Left lung (tissue), 10 donors: Measurements from ENCODE around the gene PDCL2. TPM values are rescaled to one million over a fixed set of nuclear protein-coding genes. Genes with fewer than 3 reads are reported as not detected.

Experiments used
- ATAC-seq: fragments of 200-7000 bp; cut with Tn5 transposase; one replicate; pipeline ENCODE4 v1.9.1; 2020; ENCODE audit warnings: moderate library complexity
- DNase-seq, 4 donors: peaks; one replicate each; pipeline ENCODE4 v3.0.0-alpha.2; 2013 to 2020
- H3K27ac ChIP-seq, 2 donors: fragments of 200-600 bp; sonication (generic) in 1 of 2; one replicate each; pipeline versions ENCODE4 v1.5.0 to v1.8.0; 2020 to 2021
- H3K27me3 ChIP-seq, 2 donors: fragments of 200-600 bp; sonication (generic) in 1 of 2; one replicate each; pipeline versions ENCODE4 v1.5.0 to v1.8.0; 2020 to 2021
- H3K36me3 ChIP-seq, 2 donors: fragments of 200-600 bp; sonication (generic) in 1 of 2; one replicate each; pipeline versions ENCODE4 v1.5.0 to v1.8.0; 2020 to 2021
- H3K4me1 ChIP-seq, 2 donors: fragments of 200-600 bp; one replicate each; pipeline ENCODE4 v1.8.0; 2021
- H3K4me3 ChIP-seq, 2 donors: fragments of 200-600 bp; sonication (generic) in 1 of 2; one replicate each; pipeline versions ENCODE4 v1.5.0 to v1.8.0; 2020 to 2021; ENCODE audit warnings: mild to moderate bottlenecking in 1 of 2
- H3K9me3 ChIP-seq, 2 donors: fragments of 200-600 bp; sonication (generic) in 1 of 2; one replicate each; pipeline versions ENCODE4 v1.5.0 to v1.8.0; 2020 to 2021
- intact Hi-C, 2 donors: fragments of 100-400 bp; cut with DNase I; formaldehyde crosslinking; loops; one replicate each; pipeline versions ENCODE4 v1.11.2 to v1.14.2; 2022
- polyA plus RNA-seq, 6 donors: library from polyadenylated mRNA; unstranded; fragments of 120-200 nt; gene quantifications; one replicate each; pipeline ENCODE4 v1.2.1, GENCODE V29; 2013; ENCODE audit not compliant: insufficient read length in 6 of 6
- total RNA-seq, 2 donors: library from RNA; stranded (reverse); fragmentation: NEBNext Ultra II Directional; extraction: Animal tissue kit (Norgen Biotek cat#: 25700); gene quantifications; one replicate each; pipeline ENCODE4 v1.2.1, GENCODE V29; 2021
- TF ChIP-seq, protein P1 (sequence below), 2 donors: fragments of 200-600 bp; sonication (generic) in 1 of 2; IDR thresholded peaks; one replicate each; pipeline versions ENCODE4 v1.5.0 to v1.8.0; 2021; ENCODE audit warnings: antibody characterized with exemption in 2 of 2
- donor health status: DM: no; HTN: yes; CAD: no.
- donor health status: DM: no; HTN: no; CAD: no.

PDCL2 gene
- total and polyA plus RNA-seq, 8 donors = 0.53 TPM; not detected in 7

DNA sequence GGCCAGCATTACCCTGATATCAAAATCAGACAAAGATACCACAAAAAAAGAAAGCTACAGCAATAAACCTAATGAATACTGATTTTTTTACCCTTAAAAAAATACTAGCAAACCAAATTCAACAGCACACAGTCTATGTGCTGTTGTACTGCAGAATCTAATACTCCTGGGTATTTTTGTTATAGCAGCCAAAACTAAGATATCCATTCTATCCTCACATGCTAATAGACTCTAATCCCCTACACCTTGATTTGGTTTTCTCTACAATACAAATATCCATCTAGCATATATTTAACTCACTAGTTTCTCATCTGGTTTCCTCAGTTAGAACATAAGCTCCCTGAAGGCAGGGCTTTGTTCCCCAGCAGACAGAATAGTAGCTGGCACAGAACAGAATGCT lies 57.7 kb downstream of the PDCL2 start:
- TF ChIP-seq, protein P1, sequence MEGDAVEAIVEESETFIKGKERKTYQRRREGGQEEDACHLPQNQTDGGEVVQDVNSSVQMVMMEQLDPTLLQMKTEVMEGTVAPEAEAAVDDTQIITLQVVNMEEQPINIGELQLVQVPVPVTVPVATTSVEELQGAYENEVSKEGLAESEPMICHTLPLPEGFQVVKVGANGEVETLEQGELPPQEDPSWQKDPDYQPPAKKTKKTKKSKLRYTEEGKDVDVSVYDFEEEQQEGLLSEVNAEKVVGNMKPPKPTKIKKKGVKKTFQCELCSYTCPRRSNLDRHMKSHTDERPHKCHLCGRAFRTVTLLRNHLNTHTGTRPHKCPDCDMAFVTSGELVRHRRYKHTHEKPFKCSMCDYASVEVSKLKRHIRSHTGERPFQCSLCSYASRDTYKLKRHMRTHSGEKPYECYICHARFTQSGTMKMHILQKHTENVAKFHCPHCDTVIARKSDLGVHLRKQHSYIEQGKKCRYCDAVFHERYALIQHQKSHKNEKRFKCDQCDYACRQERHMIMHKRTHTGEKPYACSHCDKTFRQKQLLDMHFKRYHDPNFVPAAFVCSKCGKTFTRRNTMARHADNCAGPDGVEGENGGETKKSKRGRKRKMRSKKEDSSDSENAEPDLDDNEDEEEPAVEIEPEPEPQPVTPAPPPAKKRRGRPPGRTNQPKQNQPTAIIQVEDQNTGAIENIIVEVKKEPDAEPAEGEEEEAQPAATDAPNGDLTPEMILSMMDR (IDR thresholded peaks at IDR 0.05) = no peak
- no peak for DNase-seq
- intact Hi-C loops = no loop called here
- ATAC-seq = no peak
- peaks cover 0 to 8% of the 10 kb centered on the region in 2 donors for H3K9me3 ChIP-seq
- H3K36me3 ChIP-seq = peaks cover 0 to 4% of the 10 kb centered on the region in 2 donors
- no peaks in the 10 kb centered on the region for H3K4me1 ChIP-seq
- H3K4me3 ChIP-seq = no peak overlapping the region
- H3K27ac ChIP-seq = no peak overlapping the region
- H3K27me3 ChIP-seq = no peaks in the 10 kb centered on the region

DNA sequence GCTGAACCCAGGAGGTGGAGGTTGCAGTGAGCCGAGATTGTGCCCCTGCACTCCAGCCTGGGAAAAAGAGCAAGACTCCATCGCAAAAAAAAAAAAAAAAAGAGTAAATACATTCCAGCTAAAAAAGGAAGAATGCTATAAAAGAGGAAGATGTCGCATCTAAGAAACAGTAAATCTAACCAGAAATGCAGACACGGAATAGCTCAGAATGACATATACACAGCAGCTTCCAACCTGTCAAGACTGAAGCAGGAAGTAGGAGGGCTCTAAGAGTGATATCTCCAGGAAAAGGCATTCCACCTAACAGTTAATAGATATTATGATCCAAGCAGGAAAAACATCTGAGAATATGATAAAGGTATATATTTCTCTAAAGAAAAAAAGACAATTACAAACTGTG lies 61.4 kb downstream of the PDCL2 start:
- Histone ChIP-seq H3K27ac (no peak overlapping the region), H3K9me3 (peaks cover 0 to 8% of the 10 kb centered on the region in 2 donors), H3K27me3 (no peaks in the 10 kb centered on the region), H3K4me1 (no peaks in the 10 kb centered on the region), H3K36me3 (peaks cover 0 to 4% of the 10 kb centered on the region in 2 donors), H3K4me3 (no peak overlapping the region)
- no peak for ATAC-seq
- DNase-seq = no peak
- TF ChIP-seq, protein P1 (IDR thresholded peaks at IDR 0.05) = no peak
- intact Hi-C loops = no loop called here

DNA sequence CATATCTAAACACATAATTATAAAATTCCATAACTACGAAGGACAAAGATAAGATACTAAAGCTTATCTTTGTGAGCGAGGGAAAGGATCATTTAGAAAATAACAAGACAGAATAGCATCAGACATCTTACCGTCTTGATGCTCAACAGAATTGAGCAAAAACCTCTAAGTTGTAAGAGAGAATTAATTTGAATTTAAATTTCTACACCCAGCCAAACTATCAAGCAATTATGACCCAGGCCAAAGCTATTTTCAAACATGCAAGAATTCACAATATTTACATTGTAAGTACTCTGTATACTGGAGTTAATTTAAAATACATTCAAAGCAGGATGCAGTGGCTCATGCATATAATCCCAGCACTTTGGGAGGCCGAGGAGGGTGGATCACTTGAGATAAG lies 61.9 kb downstream of the PDCL2 start:
- intact Hi-C loops = no loop called here
- ATAC-seq = no peak

DNA sequence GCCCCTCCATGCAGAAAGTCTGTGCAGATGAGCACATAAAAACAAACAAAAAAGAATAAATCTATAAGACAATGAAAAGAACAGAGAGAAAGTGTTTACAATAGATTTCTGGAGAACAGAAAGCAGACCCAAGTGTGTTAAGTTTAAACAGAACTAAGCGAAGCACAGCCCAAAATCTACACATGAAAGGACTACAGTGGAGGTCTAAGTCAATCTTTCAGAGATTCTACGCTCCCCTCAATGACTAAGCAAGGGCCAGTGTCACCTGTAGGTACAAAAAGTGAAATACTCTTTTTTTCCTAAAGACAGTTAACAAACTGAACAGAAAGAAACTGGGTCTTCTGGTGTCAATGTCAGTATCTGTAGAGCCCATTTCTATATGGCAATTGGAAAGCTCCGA lies 63.6 kb downstream of the PDCL2 start:
- Histone ChIP-seq H3K4me3 (no peak overlapping the region), H3K4me1 (no peaks in the 10 kb centered on the region), H3K27ac (no peak overlapping the region), H3K36me3 (peaks cover 0 to under 1% of the 10 kb centered on the region in 2 donors), H3K27me3 (no peaks in the 10 kb centered on the region), H3K9me3 (peaks cover 0 to 6% of the 10 kb centered on the region in 2 donors)
- TF ChIP-seq, protein P1 (IDR thresholded peaks at IDR 0.05) = no peak
- intact Hi-C loops = no loop called here
- DNase-seq (no peak), ATAC-seq (no peak)

More for the DNA sequence above, 61.9 kb downstream of the PDCL2 start:
- H3K4me3 ChIP-seq = no peak overlapping the region
- H3K27me3 ChIP-seq = no peaks in the 10 kb centered on the region
- peaks cover 0 to 8% of the 10 kb centered on the region in 2 donors for H3K9me3 ChIP-seq
- no peak overlapping the region for H3K27ac ChIP-seq
- no peaks in the 10 kb centered on the region for H3K4me1 ChIP-seq
- no peak for DNase-seq
- peaks cover 0 to 4% of the 10 kb centered on the region in 2 donors for H3K36me3 ChIP-seq
- TF ChIP-seq, protein P1 (IDR thresholded peaks at IDR 0.05) = no peak

DNA sequence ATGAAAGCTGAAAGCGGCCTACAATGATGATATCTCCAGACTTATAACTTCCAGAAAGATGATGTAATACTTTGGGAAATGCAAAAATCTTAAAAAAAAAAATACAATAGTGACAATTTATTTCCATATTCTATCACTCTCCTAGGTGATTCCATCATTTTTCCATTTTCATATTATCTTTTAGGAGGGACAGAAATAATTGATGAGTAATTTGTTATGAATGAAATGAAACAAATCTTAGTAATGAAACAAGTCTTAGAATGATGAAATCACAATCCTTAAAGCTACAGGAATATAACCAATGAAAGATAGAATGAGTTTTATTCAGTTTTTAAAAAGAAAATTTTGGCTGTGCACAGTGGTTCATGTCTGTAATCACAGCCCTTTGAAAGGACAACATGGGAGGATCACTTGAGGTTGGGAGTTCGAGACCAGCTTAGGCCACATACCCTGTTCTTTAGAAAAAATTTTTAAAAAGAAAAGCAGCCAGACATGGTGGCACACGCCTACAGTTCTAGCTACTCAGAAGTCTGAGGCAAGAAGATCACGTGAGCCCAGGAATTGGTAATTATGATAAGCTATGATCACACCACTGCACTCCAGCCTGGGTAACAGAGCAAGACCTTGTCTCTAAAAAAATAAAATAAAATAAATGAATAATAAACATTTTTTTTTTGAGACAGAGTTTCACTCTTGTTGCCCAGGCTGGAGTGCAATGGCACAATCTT lies 67.0 kb downstream of the PDCL2 start:
- no peaks in the 10 kb centered on the region for H3K9me3 ChIP-seq
- no peak for DNase-seq
- no peaks in the 10 kb centered on the region for H3K4me1 ChIP-seq
- ATAC-seq = no peak
- H3K36me3 ChIP-seq = no peaks in the 10 kb centered on the region
- TF ChIP-seq, protein P1 (IDR thresholded peaks at IDR 0.05) = no peak
- H3K27ac ChIP-seq = no peak overlapping the region
- no peak overlapping the region for H3K4me3 ChIP-seq
- intact Hi-C loops = no loop called here
- H3K27me3 ChIP-seq = no peaks in the 10 kb centered on the region
